Natural killer cell (primary cell): ENCODE results near the gene PRDM11. TPM values are rescaled to one million over a fixed set of nuclear protein-coding genes. Genes with fewer than 3 reads are reported as not detected.

Source experiments
- ATAC-seq, 3 donors: fragments of 150-1000 bp in 2 of 3; fragments of 200-7000 bp in 1 of 3; cut with Tn5 transposase; 1 replicate in 1 of 3; 2 replicates in 2 of 3; pipeline ENCODE4 v1.10.0; 2021; ENCODE audit warnings: mild to moderate bottlenecking in 2 of 3, moderate library complexity in 2 of 3
- DNase-seq, 2 donors: peaks; one replicate each; pipeline versions ENCODE4 v3.0.0 to v3.0.0-alpha.2; 2013 to 2021; ENCODE audit warnings: mixed read lengths in 1 of 2
- H3K27ac ChIP-seq: one replicate; pipeline ENCODE4 v1.5.1; 2013; ENCODE audit warnings: mild to moderate bottlenecking, low read length
- H3K27me3 ChIP-seq: one replicate; pipeline ENCODE4 v1.6.1; 2013; ENCODE audit warnings: low read length; ENCODE audit not compliant: control insufficient read depth, insufficient read depth
- H3K36me3 ChIP-seq: one replicate; pipeline ENCODE4 v1.6.1; 2013; ENCODE audit warnings: low read length; ENCODE audit not compliant: control insufficient read depth, insufficient read depth
- H3K4me1 ChIP-seq: one replicate; pipeline ENCODE4 v1.6.1; 2013; ENCODE audit warnings: low read length; ENCODE audit not compliant: control insufficient read depth, insufficient read depth
- H3K4me3 ChIP-seq: one replicate; pipeline ENCODE4 v1.5.1; 2013; ENCODE audit warnings: low read length
- H3K9me3 ChIP-seq: one replicate; pipeline ENCODE4 v1.6.1; 2013; ENCODE audit warnings: low read length; ENCODE audit not compliant: control insufficient read depth, insufficient read depth
- H3K27ac Mint-ChIP-seq, 2 donors: one replicate each; pipeline ENCODE4 v1.8.0; 2022; ENCODE audit warnings: mild to moderate bottlenecking in 2 of 2, mixed read lengths in 2 of 2, moderate library complexity in 1 of 2
- H3K27me3 Mint-ChIP-seq, 2 donors: one replicate each; pipeline ENCODE4 v1.8.0; 2022; ENCODE audit warnings: low read depth in 2 of 2, mixed read lengths in 2 of 2
- H3K36me3 Mint-ChIP-seq: one replicate; pipeline ENCODE4 v1.8.0; 2022; ENCODE audit warnings: mixed read lengths
- H3K4me1 Mint-ChIP-seq, 2 donors: one replicate each; pipeline ENCODE4 v1.8.0; 2022; ENCODE audit warnings: mixed read lengths in 2 of 2
- H3K4me3 Mint-ChIP-seq: one replicate; pipeline ENCODE4 v1.8.0; 2022; ENCODE audit warnings: mild to moderate bottlenecking, moderate library complexity, mixed read lengths
- H3K9me3 Mint-ChIP-seq, 2 donors: one replicate each; pipeline ENCODE4 v1.8.0; 2022; ENCODE audit warnings: mixed read lengths in 2 of 2
- CTCF ChIP-seq: fragments of 200-600 bp; IDR thresholded peaks from one replicate; pipeline ENCODE4 v1.8.0; 2022; ENCODE audit warnings: antibody characterized with exemption
- WGBS: methylation state at CpG from one replicate; pipeline ENCODE4 v1.1.7; 2013; ENCODE audit warnings: missing lambda C conversion rate; ENCODE audit not compliant: insufficient coverage; 5-methylcytosine and 5-hydroxymethylcytosine counted together
- intact Hi-C: fragments of 100-400 bp; cut with micrococcal nuclease; formaldehyde crosslinking; loops from one replicate; pipeline ENCODE4 v1.14.2; 2022
- total RNA-seq, 4 donors: library from RNA; stranded (reverse); fragments of 120-200 nt in 1 of 4; gene quantifications; one replicate each; pipeline versions ENCODE4 v1.2.3 to v1.2.4, GENCODE V29; 2013 to 2022

Gene PRDM11
- total RNA-seq, 3 donors from 2014 or later (not counting 1 experiment from before 2014, with no cell fraction given) = 10.3 to 14.7 (median 13.7) TPM

- no peak for TF ChIP-seq CTCF
- 89% methylated on average over 6 of the region's 6 CpGs for WGBS
- no peak for DNase-seq
- H3K27ac Mint-ChIP-seq = no peak overlapping the region
- H3K4me3 Mint-ChIP-seq = no peak overlapping the region
- no peaks in the 10 kb centered on the region for H3K36me3 ChIP-seq
- no peak for ATAC-seq
- no peaks in the 10 kb centered on the region for H3K9me3 Mint-ChIP-seq
- peaks cover 3% of the 10 kb centered on the region for H3K9me3 ChIP-seq
- H3K4me1 Mint-ChIP-seq = no peaks in the 10 kb centered on the region
- no peaks in the 10 kb centered on the region for H3K36me3 Mint-ChIP-seq
- H3K27me3 Mint-ChIP-seq = peaks cover 38 to 60% of the 10 kb centered on the region in 2 donors
- no peak overlapping the region for H3K27ac ChIP-seq
- no peaks in the 10 kb centered on the region for H3K4me1 ChIP-seq
- intact Hi-C loops = no loop called here
- peaks cover 15% of the 10 kb centered on the region for H3K27me3 ChIP-seq
- no peak overlapping the region for H3K4me3 ChIP-seq
Observed at GRCh38 chr11:45282081-45282480, 135.6 kb downstream of the PRDM11 start.

Other genes with a start within 250 kb of the PRDM11 start
- 10 to 100 TPM in 1 of 3 donors, 1 to 10 TPM in 2; 3.7 to 13.9 (median 9.2) TPM for gene TP53I11, start 195.8 kb upstream of the PRDM11 start, total RNA-seq
- gene SYT13, start 139.7 kb downstream of the PRDM11 start, total RNA-seq = not detected